ENCODE data around the gene ANGPTL3.

The ANGPTL3 gene

DNA sequence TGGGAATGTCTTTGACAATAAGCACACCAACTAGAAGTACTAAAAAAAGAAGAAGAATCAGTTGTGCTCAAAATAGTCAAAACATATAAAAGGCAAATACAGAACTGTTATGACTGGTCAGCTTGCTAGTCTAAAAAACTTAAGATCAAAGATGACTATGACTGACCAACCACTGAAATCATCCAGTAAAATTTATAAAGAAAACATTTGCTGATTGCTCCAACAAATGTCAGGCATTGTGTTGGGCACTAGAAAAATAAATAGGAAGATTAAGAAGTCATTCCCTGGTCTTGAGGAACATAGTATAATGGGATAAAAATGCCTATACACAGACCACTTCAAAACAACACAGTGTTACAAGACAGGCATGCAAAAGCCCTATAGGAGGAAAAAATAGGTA, 9.3 kb upstream of the ANGPTL3 start:
- Histone ChIP-seq H3K4me1 (no peaks in the 10 kb centered on the region), H3K27me3 (no peaks in the 10 kb centered on the region), H3K4me3 (ENCODE audit: low read depth, low read length) (no peak overlapping the region), H3K36me3 (no peaks in the 10 kb centered on the region), H3K9me3 (no peaks in the 10 kb centered on the region)
- no peak for DNase-seq
- TF ChIP-seq, protein P1, sequence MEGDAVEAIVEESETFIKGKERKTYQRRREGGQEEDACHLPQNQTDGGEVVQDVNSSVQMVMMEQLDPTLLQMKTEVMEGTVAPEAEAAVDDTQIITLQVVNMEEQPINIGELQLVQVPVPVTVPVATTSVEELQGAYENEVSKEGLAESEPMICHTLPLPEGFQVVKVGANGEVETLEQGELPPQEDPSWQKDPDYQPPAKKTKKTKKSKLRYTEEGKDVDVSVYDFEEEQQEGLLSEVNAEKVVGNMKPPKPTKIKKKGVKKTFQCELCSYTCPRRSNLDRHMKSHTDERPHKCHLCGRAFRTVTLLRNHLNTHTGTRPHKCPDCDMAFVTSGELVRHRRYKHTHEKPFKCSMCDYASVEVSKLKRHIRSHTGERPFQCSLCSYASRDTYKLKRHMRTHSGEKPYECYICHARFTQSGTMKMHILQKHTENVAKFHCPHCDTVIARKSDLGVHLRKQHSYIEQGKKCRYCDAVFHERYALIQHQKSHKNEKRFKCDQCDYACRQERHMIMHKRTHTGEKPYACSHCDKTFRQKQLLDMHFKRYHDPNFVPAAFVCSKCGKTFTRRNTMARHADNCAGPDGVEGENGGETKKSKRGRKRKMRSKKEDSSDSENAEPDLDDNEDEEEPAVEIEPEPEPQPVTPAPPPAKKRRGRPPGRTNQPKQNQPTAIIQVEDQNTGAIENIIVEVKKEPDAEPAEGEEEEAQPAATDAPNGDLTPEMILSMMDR (IDR thresholded peaks at IDR 0.05; ENCODE audit: low read depth, low read length) = no peak

DNA sequence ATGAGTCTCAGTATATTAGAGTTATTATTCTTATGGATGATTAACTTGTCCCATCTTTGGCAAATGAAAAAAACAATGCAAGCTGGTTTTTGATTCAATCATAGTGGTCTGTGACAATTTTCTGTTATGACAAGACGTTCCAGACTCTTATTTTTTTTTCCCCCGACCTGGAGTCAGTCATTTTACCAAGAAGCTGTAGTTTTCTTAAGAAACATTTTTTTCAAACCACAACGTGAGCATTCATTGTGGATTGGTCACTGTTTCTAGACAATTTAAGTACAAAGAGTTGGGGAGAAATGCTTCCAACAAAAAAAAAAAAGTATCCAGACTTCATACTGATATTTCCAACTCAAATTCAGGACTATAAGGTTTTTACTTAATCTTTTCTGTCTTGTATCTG, 8.0 kb upstream of the ANGPTL3 start:
- DNase-seq = no peak
- no peaks in the 10 kb centered on the region for H3K27me3 ChIP-seq
- TF ChIP-seq, protein P1 (IDR thresholded peaks at IDR 0.05; ENCODE audit: low read depth, low read length) = no peak
- H3K9me3 ChIP-seq = no peaks in the 10 kb centered on the region
- no peaks in the 10 kb centered on the region for H3K4me1 ChIP-seq
- no peaks in the 10 kb centered on the region for H3K36me3 ChIP-seq
- H3K4me3 ChIP-seq (ENCODE audit: low read depth, low read length) = no peak overlapping the region

DNA sequence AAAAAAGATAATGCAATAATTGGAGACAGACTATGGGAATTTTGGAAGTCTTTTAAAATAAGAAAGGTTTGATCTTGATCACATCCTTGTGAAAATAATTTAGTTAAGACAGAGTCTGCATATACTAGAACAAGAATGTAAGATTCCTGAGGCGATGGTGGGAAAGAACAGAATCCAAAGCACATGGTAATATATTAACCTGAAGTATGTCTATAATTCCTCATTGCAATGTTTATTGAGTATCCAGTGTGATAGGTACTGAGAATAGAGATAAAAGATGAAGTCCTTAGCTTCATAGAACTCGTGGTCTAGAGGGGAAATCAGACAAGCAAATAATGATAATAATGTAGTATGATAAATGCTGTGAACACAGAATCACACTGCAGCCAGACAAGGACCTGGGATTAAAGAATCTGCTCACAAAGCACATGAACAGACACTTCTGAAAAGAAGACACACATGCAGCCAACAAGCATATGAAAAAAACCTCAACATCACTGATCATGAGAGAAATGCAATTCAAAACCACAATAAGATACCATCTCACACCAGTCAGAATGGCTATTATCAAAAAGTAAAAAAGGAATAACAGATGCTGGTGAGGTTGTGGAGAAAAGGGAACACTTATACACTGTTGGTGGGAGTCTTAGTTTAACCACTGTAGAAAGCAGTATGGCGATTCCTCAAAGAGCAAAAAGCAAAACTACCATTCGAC, 6.9 kb upstream of the ANGPTL3 start:
- Histone ChIP-seq H3K27me3 (no peaks in the 10 kb centered on the region), H3K36me3 (no peaks in the 10 kb centered on the region), H3K4me1 (no peaks in the 10 kb centered on the region), H3K9me3 (no peaks in the 10 kb centered on the region), H3K4me3 (ENCODE audit: low read depth, low read length) (no peak overlapping the region)
- TF ChIP-seq, protein P1 (IDR thresholded peaks at IDR 0.05; ENCODE audit: low read depth, low read length) = no peak
- no peak for DNase-seq

DNA sequence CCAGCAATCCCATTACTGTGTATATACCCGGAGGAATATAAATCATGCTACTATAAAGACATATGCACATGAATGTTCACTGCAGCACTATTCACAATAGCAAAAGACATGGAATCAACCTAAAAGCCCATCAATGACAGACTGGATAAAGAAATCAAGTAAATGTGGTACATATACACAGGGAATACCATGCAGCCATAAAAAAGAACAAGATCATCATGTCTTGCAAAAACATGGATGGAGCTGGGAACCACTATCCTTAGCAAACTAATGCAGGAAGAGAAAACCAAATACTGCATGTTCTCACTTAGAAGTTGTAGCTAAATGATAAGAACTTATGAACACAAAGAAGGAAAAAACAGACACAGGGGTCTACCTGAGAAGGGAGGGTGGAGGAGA, 6.4 kb upstream of the ANGPTL3 start:
- no peaks in the 10 kb centered on the region for H3K9me3 ChIP-seq
- H3K36me3 ChIP-seq = no peaks in the 10 kb centered on the region
- H3K4me1 ChIP-seq = no peaks in the 10 kb centered on the region
- TF ChIP-seq, protein P1 (IDR thresholded peaks at IDR 0.05; ENCODE audit: low read depth, low read length) = no peak
- H3K4me3 ChIP-seq (ENCODE audit: low read depth, low read length) = no peak overlapping the region
- no peaks in the 10 kb centered on the region for H3K27me3 ChIP-seq
- DNase-seq = no peak

DNA sequence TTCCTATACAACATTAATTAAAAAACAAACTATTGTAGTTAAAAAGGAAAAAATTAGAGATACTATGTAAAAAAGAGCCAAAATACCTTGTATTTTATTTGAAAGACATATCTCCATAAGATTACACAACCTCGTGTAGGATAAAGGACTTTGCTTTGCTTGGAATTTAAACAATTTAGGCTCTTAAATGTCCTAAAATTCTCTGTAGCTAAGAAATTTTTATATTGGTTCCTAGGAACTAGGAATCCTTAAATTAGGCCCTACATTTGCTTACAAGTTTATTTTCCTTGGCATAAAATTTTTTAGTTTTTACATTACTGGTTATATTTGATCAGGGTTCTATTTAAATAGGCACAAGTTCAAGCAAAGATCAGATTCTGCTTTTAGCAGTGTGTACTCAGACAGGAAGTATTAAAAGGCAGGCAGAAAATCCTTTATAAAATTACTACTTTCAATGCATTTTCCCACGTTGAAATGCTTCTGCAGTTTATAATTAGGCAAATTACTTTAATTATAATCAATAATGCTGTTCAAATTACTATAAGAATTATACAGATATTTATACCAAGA, 3.4 kb upstream of the ANGPTL3 start:
- no peak overlapping the region for H3K4me3 ChIP-seq (ENCODE audit: low read depth, low read length)
- DNase-seq = no peak
- H3K27me3 ChIP-seq = no peaks in the 10 kb centered on the region
- no peaks in the 10 kb centered on the region for H3K4me1 ChIP-seq
- H3K36me3 ChIP-seq = no peaks in the 10 kb centered on the region
- H3K9me3 ChIP-seq = no peaks in the 10 kb centered on the region
- TF ChIP-seq, protein P1 (IDR thresholded peaks at IDR 0.05; ENCODE audit: low read depth, low read length) = no peak

DNA sequence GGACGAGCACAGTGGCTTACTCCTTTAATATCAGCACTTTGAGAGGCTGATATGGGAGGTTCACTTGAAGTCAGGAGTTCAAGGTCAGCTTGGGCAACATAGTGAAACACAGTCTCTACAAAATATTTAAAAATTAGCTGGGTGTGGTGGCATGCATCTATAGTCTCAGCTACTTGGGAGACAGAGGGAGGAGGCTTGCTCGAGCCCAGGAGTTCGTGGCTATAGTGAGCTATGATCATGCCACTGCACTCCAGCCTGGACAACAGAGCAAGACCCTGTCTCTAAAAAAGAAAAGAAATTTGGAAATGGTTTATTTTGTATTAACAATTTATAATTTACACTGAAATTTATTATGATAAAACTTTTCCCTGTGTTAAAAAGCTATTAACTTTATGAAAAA, 1.7 kb upstream of the ANGPTL3 start:
- no peaks in the 10 kb centered on the region for H3K9me3 ChIP-seq
- H3K27me3 ChIP-seq = no peaks in the 10 kb centered on the region
- no peaks in the 10 kb centered on the region for H3K4me1 ChIP-seq
- DNase-seq = no peak
- no peaks in the 10 kb centered on the region for H3K36me3 ChIP-seq
- TF ChIP-seq, protein P1 (IDR thresholded peaks at IDR 0.05; ENCODE audit: low read depth, low read length) = no peak
- no peak overlapping the region for H3K4me3 ChIP-seq (ENCODE audit: low read depth, low read length)

Measured in BE2C (cell line).